ENCODE measurements around the gene MYO5B. TPM values are rescaled to one million over a fixed set of nuclear protein-coding genes. Genes with fewer than 3 reads are reported as not detected.
"Not testable (repeated sequence)": the region's sequence is repeated elsewhere in the genome, so short reads cannot be mapped to it uniquely, and the experiment has no call there.

The MYO5B gene
- total and polyA plus RNA-seq, 8 donors = 9.0 to 25.5 (median 12.1) TPM

DNA sequence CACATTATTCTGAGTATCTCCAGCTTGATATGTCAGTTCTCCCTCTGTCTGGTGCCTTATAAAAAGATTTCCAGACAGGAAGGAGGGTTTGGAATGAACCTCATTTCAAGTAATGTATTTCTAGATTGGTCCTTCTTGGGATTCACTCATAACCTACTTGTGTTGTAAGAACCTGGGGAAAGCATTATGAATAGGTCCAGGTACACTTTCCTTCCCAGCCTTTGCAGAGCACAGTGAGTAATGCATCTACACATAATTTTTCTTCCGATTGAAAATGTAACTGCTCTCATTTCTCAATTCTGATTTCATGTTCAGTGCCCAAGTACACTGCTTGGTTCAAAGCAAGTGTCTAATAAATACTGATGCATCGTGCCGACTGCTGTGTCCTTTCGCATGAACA is 356.6 kb downstream of the MYO5B start:
- no peak for ATAC-seq
- no peak for DNase-seq
- Histone ChIP-seq H3K27ac (no peak overlapping the region), H3K27me3 (no peaks in the 10 kb centered on the region), H3K9me3 (no peaks in the 10 kb centered on the region), H3K4me3 (no peak overlapping the region), H3K4me1 (no peaks in the 10 kb centered on the region), H3K36me3 (peaks cover 0 to 13% of the 10 kb centered on the region in 2 donors)
- intact Hi-C loops (cut with DNase I) = no loop called here
- TF ChIP-seq, protein P1, sequence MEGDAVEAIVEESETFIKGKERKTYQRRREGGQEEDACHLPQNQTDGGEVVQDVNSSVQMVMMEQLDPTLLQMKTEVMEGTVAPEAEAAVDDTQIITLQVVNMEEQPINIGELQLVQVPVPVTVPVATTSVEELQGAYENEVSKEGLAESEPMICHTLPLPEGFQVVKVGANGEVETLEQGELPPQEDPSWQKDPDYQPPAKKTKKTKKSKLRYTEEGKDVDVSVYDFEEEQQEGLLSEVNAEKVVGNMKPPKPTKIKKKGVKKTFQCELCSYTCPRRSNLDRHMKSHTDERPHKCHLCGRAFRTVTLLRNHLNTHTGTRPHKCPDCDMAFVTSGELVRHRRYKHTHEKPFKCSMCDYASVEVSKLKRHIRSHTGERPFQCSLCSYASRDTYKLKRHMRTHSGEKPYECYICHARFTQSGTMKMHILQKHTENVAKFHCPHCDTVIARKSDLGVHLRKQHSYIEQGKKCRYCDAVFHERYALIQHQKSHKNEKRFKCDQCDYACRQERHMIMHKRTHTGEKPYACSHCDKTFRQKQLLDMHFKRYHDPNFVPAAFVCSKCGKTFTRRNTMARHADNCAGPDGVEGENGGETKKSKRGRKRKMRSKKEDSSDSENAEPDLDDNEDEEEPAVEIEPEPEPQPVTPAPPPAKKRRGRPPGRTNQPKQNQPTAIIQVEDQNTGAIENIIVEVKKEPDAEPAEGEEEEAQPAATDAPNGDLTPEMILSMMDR (IDR thresholded peaks at IDR 0.05) = no peak

DNA sequence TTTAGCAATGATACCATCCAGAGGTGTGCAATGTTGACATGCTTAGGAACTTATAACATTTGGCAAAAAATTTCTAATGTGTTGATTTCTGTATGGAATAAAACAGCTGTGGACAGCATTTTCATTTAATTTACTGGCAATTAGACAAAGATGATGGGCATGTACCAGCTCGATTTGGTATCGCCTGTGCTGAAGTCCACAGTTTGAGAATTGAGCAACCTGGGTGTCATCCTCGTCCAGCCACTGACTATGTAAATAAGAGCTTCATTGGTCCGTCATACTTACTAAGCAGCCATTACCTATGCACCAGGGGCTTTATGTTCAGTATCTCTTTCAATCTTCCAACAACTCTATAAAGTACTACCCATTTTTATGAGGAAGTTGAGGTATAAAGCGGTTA is 357.1 kb downstream of the MYO5B start:
- no peak overlapping the region for H3K4me3 ChIP-seq
- intact Hi-C loops (cut with DNase I) = no loop called here
- no peak overlapping the region for H3K27ac ChIP-seq
- H3K36me3 ChIP-seq = peaks cover 0 to 13% of the 10 kb centered on the region in 2 donors
- no peaks in the 10 kb centered on the region for H3K4me1 ChIP-seq
- TF ChIP-seq, protein P1 (IDR thresholded peaks at IDR 0.05) = no peak
- no peaks in the 10 kb centered on the region for H3K9me3 ChIP-seq
- ATAC-seq (no peak), DNase-seq (no peak)
- no peaks in the 10 kb centered on the region for H3K27me3 ChIP-seq

DNA sequence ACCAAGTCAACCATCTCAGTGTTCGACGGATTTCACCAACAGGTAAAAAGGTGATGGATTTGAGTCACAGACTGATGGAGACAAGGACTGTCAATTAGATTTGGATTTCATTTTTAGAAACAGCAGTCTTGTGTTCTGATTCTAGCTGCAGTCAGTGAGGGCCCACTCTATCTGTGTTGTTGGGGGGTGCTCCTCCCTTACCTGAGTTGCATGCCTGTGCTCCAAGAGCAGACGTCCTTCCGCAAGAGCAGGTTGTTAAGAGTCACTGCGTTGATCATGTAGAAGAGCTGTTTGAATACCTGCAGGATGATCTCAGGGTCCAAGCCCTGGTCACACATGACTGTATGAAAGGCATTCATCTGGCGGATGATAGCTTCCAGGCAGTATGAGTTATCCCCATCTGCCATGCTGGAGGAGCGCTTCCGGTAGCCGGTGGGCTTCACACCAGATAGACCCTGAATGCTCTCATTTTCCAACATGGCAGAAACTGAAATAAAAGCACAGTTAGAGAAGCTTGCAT is 357.6 kb downstream of the MYO5B start:
- ATAC-seq; H3K27ac ChIP-seq; H3K9me3 ChIP-seq; H3K4me1 ChIP-seq; intact Hi-C loops (cut with DNase I); DNase-seq; H3K27me3 ChIP-seq; H3K4me3 ChIP-seq: not testable (repeated sequence)
- peaks cover 0 to 13% of the 10 kb centered on the region in 2 donors for H3K36me3 ChIP-seq

DNA sequence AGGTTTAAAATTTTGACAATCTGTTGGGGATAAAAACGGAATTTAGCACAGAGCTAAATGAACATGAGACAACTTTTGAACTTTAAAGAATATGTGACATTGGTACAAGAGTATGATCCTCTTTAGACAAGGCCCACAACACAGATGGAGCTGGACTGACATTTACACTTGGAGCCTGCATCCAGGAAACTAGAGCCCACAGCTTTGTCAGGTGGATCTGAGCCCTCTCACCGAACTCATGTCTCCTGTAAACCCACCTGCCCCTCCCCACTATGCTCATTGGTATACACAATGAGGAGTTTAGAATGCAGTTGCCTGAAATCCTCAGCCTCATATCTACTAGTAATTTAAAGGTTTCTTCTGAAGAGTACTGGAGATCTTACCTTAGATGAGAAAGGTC is 359.5 kb downstream of the MYO5B start:
- TF ChIP-seq, protein P1 (IDR thresholded peaks at IDR 0.05) = no peak
- Histone ChIP-seq H3K4me1 (no peaks in the 10 kb centered on the region), H3K36me3 (peaks cover 0 to 4% of the 10 kb centered on the region in 2 donors), H3K27me3 (no peaks in the 10 kb centered on the region), H3K4me3 (no peak overlapping the region), H3K27ac (no peak overlapping the region), H3K9me3 (peaks cover 0 to under 1% of the 10 kb centered on the region in 2 donors)
- ATAC-seq = no peak
- intact Hi-C loops (cut with DNase I) = no loop called here
- DNase-seq = no peak

- ATAC-seq (no peak), DNase-seq (no peak)
- Histone ChIP-seq H3K27me3 (no peaks in the 10 kb centered on the region), H3K27ac (no peak overlapping the region), H3K4me3 (no peak overlapping the region), H3K36me3 (peaks cover 0 to 3% of the 10 kb centered on the region in 2 donors), H3K9me3 (peaks cover 0 to 3% of the 10 kb centered on the region in 2 donors), H3K4me1 (no peaks in the 10 kb centered on the region)
- intact Hi-C loops (cut with DNase I) = no loop called here
- TF ChIP-seq, protein P1 (IDR thresholded peaks at IDR 0.05) = no peak
These were observed 360.7 kb downstream of the MYO5B start for GRCh38 chr18:49834258-49834657.

GRCh38 chr18:49833814-49834213 is 361.1 kb downstream of the MYO5B start:
- TF ChIP-seq, protein P1 (IDR thresholded peaks at IDR 0.05) = no peak
- Histone ChIP-seq H3K27ac (no peak overlapping the region), H3K27me3 (no peaks in the 10 kb centered on the region), H3K4me3 (no peak overlapping the region), H3K36me3 (no peaks in the 10 kb centered on the region), H3K4me1 (no peaks in the 10 kb centered on the region), H3K9me3 (peaks cover 0 to 3% of the 10 kb centered on the region in 2 donors)
- intact Hi-C loops (cut with DNase I) = no loop called here
- no peak for DNase-seq
- ATAC-seq = no peak
